Astrocyte of the cerebellum (primary cell): ENCODE data around the gene OR2V1.
"Not testable (repeated sequence)": the region's sequence is repeated elsewhere in the genome, so short reads cannot be mapped to it uniquely, and the experiment has no call there.

Source experiments
- DNase-seq: peaks from one replicate; pipeline ENCODE4 v3.0.0-alpha.2; 2011; ENCODE audit warnings: low read depth
- H3K4me3 ChIP-seq: 2 replicates; pipeline ENCODE4 v1.5.1; 2011; ENCODE audit warnings: mild to moderate bottlenecking, low read depth, low read length, moderate library complexity
- CTCF ChIP-seq: IDR thresholded peaks from 2 replicates; pipeline ENCODE4 v1.5.1; 2012; ENCODE audit warnings: low read length, low read depth, moderate library complexity, mild to moderate bottlenecking; ENCODE audit errors: missing control alignments
- in situ Hi-C: cut with HindIII; loops from 2 replicates; pipeline ENCODE4 v1.10.0; 2017; ENCODE audit warnings: low sequenced_read_pairs

Gene OR2V1

GRCh38 chr5:181099602-181100086 is 31.3 kb downstream of the OR2V1 start:
- no peak overlapping the region for H3K4me3 ChIP-seq
- DNase-seq = no peak
- in situ Hi-C loops = no loop called here
- TF ChIP-seq CTCF = no peak

DNA sequence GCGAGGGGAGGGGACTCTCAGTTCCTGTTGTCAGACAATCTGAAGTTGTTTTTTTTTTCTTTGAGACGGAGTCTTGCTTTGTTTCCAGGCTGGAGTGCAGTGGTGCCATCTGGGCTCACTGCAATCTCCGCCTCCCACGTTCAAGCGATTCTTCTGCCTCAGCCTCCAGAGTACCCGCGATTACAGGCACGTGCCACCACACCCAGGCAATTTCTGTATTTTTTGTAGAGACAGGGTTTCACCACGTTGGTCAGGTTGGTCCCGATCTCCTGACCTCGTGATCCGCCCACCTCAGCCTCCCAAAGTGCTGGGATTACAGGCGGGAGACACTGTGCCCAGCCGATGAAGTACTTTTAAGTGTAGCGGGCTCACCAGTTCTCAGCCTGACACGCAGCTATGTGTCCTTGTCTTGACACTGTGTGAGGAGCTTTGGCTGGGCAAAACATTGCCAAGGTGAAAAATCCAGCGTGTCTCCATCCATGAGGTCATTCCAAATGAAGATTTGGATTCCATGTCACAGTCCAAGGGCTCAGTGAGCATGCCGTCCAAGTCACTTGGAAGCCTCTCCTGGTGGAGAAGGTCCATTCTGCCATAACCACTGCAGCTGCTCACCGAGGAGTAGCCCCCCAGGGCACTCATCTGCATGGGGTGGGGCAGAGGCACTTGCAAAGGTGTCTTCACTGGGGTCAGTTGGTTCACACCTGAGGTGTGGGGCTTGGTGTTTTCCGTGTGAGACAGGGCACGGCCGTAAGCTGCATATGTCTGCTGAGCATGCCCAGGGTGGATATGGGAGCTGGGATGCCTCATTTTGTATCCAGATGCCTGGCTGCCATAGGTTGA is 32.0 kb downstream of the OR2V1 start:
- in situ Hi-C loops = no loop called here
- H3K4me3 ChIP-seq = no peak overlapping the region
- TF ChIP-seq CTCF = no peak
- DNase-seq = no peak

- in situ Hi-C loops, H3K4me3 ChIP-seq: not testable (repeated sequence)
Observed at GRCh38 chr5:181097759-181098491, 33.0 kb downstream of the OR2V1 start.

DNA sequence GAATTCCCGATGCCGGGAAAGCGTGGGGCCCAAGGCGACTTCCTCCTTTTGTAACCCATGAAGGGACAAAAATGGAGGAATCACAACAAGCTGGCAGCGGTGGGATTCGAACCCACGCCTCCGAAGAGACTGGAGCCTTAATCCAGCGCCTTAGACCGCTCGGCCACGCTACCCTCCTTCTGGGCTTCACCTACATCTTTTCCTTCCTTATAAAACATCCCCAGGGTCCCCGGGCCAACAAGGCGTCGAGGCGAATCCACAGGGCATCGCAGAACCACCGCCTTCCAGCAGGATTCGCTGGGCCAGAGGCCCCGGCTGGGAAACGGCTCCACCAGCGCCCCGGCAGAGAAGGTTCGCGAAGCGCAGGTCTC is 33.6 kb downstream of the OR2V1 start:
- H3K4me3 ChIP-seq, in situ Hi-C loops, DNase-seq: not testable (repeated sequence)

More at GRCh38 chr5:181097759-181098491, 33.0 kb downstream of the OR2V1 start:
- not testable (repeated sequence) for DNase-seq

- in situ Hi-C loops, DNase-seq: not testable (repeated sequence)
Observed at GRCh38 chr5:181096721-181097382, 34.1 kb downstream of the OR2V1 start.

GRCh38 chr5:181095162-181095561 is 35.8 kb downstream of the OR2V1 start:
- H3K4me3 ChIP-seq, DNase-seq, in situ Hi-C loops: not testable (repeated sequence)

More at GRCh38 chr5:181096721-181097382, 34.1 kb downstream of the OR2V1 start:
- H3K4me3 ChIP-seq = not testable (repeated sequence)

DNA sequence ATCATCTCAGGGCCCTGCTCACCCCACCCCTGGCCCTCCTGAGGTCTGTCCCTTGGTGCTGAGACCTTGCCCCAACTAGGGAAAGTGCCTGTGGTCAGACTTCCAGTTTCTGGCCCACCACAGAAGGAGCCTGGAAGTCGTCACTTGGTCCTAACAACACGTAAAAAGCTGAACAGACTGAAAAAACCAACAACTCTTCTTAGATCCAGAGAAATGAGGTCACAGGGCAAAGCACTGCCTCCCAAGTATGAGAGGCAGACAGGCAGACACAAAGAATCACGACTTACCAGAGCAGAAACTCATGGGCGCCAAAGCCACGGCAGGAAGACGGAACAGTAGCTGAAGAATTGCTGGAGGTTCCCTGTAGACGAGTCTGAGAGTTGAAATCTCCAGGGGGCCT is 38.5 kb downstream of the OR2V1 start:
- in situ Hi-C loops = no loop called here
- TF ChIP-seq CTCF = no peak
- DNase-seq = no peak
- no peak overlapping the region for H3K4me3 ChIP-seq

GRCh38 chr5:181088289-181088688 is 42.7 kb downstream of the OR2V1 start:
- in situ Hi-C loops = no loop called here
- DNase-seq = no peak
- H3K4me3 ChIP-seq = no peak overlapping the region
- no peak for TF ChIP-seq CTCF
